T47D (cell line): ENCODE measurements around the gene METTL14.

Source experiments
- DNase-seq, 2 experiments: peaks; one replicate each; pipeline versions ENCODE4 v3.0.0 to v3.0.0-alpha.2; 2011 to 2012; ENCODE audit warnings: low read depth in 1 of 2, low spot score in 1 of 2
- JUND ChIP-seq: IDR thresholded peaks from 2 replicates; pipeline ENCODE4 v1.6.1; 2012; ENCODE audit warnings: low read depth
- in situ Hi-C: cut with HindIII; loops from 2 replicates; pipeline ENCODE4 v1.10.0; 2016; ENCODE audit warnings: low sequenced_read_pairs, low pct_unique_long_range_greater_than_20kb

METTL14 gene

GRCh38 chr4:118755438-118756226 is 70.4 kb downstream of the METTL14 start:
- in situ Hi-C loops, result no loop called here
- DNase-seq, result no peak
- no peak for TF ChIP-seq JUND

GRCh38 chr4:118756429-118756828 is 71.2 kb downstream of the METTL14 start:
- no peak for TF ChIP-seq JUND
- in situ Hi-C loops, result no loop called here
- DNase-seq, result no peak

GRCh38 chr4:118756958-118757357 is 71.8 kb downstream of the METTL14 start:
- in situ Hi-C loops, result no loop called here
- no peak for TF ChIP-seq JUND
- no peak for DNase-seq

- DNase-seq, result peak in 1 of 2 experiments; percentile 27
- in situ Hi-C loops, result no loop called here
- TF ChIP-seq JUND, result peak; percentile 21; the same call in 1 of the 2 replicates
Observed at GRCh38 chr4:118757761-118758251, 72.6 kb downstream of the METTL14 start.

GRCh38 chr4:118758293-118758692 is 73.1 kb downstream of the METTL14 start:
- TF ChIP-seq JUND, result no peak
- in situ Hi-C loops, result no loop called here
- DNase-seq, result no peak

GRCh38 chr4:118759481-118759880 is 74.3 kb downstream of the METTL14 start:
- in situ Hi-C loops, result no loop called here
- DNase-seq, result no peak
- no peak for TF ChIP-seq JUND

- TF ChIP-seq JUND, result no peak
- DNase-seq, result no peak
- in situ Hi-C loops, result no loop called here
Observed at GRCh38 chr4:118760092-118760491, 74.9 kb downstream of the METTL14 start.

GRCh38 chr4:118760493-118760892 is 75.3 kb downstream of the METTL14 start:
- no peak for DNase-seq
- in situ Hi-C loops, result no loop called here
- TF ChIP-seq JUND, result no peak

- in situ Hi-C loops, result no loop called here
- TF ChIP-seq JUND, result no peak
- no peak for DNase-seq
Observed at GRCh38 chr4:118761397-118762016, 76.3 kb downstream of the METTL14 start.

GRCh38 chr4:118762155-118762554 is 77.0 kb downstream of the METTL14 start:
- no peak for TF ChIP-seq JUND
- in situ Hi-C loops, result no loop called here
- DNase-seq, result no peak

- no peak for TF ChIP-seq JUND
- in situ Hi-C loops, result no loop called here
- DNase-seq, result no peak
Observed at GRCh38 chr4:118762730-118763477, 77.7 kb downstream of the METTL14 start.
